DND-41 (cell line): ENCODE results near the gene OR2W3.

Source experiments
- EZH2 ChIP-seq: IDR thresholded peaks from 3 replicates; pipeline ENCODE4 v1.6.1; 2012; ENCODE audit warnings: borderline replicate concordance, low read depth, mild to moderate bottlenecking, moderate library complexity, low read length, inconsistent platforms; ENCODE audit not compliant: severe bottlenecking
- TF ChIP-seq, protein P1 (sequence below): IDR thresholded peaks from 2 replicates; pipeline ENCODE4 v1.5.1; 2012; ENCODE audit warnings: borderline replicate concordance, low read length, moderate library complexity, mild to moderate bottlenecking; ENCODE audit not compliant: poor library complexity, severe bottlenecking; ENCODE audit errors: extremely low read depth

DNA sequence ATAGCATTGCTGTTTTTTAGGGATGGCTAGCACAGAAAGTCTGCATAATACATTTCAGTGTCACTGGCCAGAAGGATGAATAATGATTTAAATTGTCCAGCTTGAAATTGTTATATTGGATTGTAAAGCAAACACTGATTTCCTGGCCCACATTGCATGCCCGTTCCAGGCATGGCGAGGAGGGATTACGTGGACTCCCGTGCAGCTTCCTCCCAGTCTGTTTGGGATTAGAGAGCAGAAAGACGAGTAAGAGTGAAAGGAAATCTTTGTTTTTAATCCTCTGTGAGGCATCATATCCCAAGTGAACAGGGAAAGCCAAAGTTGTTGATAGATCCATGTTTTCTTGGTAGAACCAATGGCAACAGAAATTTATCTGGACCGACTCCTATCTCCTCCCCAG, 30.0 kb upstream of the OR2W3 start:
- TF ChIP-seq, protein P1, sequence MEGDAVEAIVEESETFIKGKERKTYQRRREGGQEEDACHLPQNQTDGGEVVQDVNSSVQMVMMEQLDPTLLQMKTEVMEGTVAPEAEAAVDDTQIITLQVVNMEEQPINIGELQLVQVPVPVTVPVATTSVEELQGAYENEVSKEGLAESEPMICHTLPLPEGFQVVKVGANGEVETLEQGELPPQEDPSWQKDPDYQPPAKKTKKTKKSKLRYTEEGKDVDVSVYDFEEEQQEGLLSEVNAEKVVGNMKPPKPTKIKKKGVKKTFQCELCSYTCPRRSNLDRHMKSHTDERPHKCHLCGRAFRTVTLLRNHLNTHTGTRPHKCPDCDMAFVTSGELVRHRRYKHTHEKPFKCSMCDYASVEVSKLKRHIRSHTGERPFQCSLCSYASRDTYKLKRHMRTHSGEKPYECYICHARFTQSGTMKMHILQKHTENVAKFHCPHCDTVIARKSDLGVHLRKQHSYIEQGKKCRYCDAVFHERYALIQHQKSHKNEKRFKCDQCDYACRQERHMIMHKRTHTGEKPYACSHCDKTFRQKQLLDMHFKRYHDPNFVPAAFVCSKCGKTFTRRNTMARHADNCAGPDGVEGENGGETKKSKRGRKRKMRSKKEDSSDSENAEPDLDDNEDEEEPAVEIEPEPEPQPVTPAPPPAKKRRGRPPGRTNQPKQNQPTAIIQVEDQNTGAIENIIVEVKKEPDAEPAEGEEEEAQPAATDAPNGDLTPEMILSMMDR: no peak
- TF ChIP-seq EZH2: no peak
